Calu3 (cell line): ENCODE measurements around the gene TBCA. TPM values are rescaled to one million over a fixed set of nuclear protein-coding genes. Genes with fewer than 3 reads are reported as not detected.

ENCODE experiments used
- BruUV-seq: library from RNA; stranded (reverse); fragments of 400-500 nt; replicated peaks from 2 replicates; lab custom pipeline; 2021; lab: Mats Ljungman, UMichigan
- CTCF ChIA-PET: fragments of 300-600 bp; sonication (Branson Sonifier 250); formaldehyde crosslinking; loops from one replicate; lab custom pipeline; 2022; ENCODE audit warnings: antibody characterized with exemption; lab: Charles Lee
- DNase-seq: peaks from one replicate; pipeline ENCODE4 v3.0.0; 2022
- H3K27ac Mint-ChIP-seq: one replicate; pipeline ENCODE4 v1.8.0; 2022; ENCODE audit warnings: mixed read lengths; ENCODE audit not compliant: unreplicated experiment
- H3K27me3 Mint-ChIP-seq: one replicate; pipeline ENCODE4 v1.8.0; 2022; ENCODE audit warnings: mixed read lengths; ENCODE audit not compliant: unreplicated experiment
- H3K36me3 Mint-ChIP-seq: one replicate; pipeline ENCODE4 v1.8.0; 2022; ENCODE audit warnings: mild to moderate bottlenecking, moderate library complexity, mixed read lengths; ENCODE audit not compliant: insufficient read depth, unreplicated experiment
- H3K4me1 Mint-ChIP-seq: one replicate; pipeline ENCODE4 v1.8.0; 2022; ENCODE audit warnings: mild to moderate bottlenecking, low read depth, mixed read lengths; ENCODE audit not compliant: unreplicated experiment
- H3K4me3 Mint-ChIP-seq: one replicate; pipeline ENCODE4 v1.8.0; 2022; ENCODE audit warnings: mild to moderate bottlenecking, low read depth, moderate library complexity, mixed read lengths; ENCODE audit not compliant: unreplicated experiment
- H3K9me3 Mint-ChIP-seq: one replicate; pipeline ENCODE4 v1.8.0; 2022; ENCODE audit warnings: low read depth, mixed read lengths; ENCODE audit not compliant: unreplicated experiment
- CTCF ChIP-seq: fragments of 200-600 bp; IDR thresholded peaks from one replicate; pipeline ENCODE4 v1.8.0; 2022; ENCODE audit warnings: antibody characterized with exemption; ENCODE audit not compliant: unreplicated experiment
- intact Hi-C: fragments of 100-400 bp; cut with micrococcal nuclease; formaldehyde crosslinking; loops from one replicate; pipeline ENCODE4 v1.10.0; 2022; ENCODE audit not compliant: unreplicated experiment
- total RNA-seq: library from RNA; stranded (reverse); gene quantifications from 2 replicates; pipeline ENCODE4 v1.2.3, GENCODE V29; 2022

Gene TBCA
- total RNA-seq, 1 experiment from 2014 or later: 310 TPM

GRCh38 chr5:77650686-77651085 lies 125.5 kb downstream of the TBCA start:
- Mint-ChIP-seq H3K4me1 (no peaks in the 10 kb centered on the region), H3K27ac (no peak overlapping the region), H3K9me3 (no peaks in the 10 kb centered on the region), H3K27me3 (peaks cover 97% of the 10 kb centered on the region), H3K36me3 (no peaks in the 10 kb centered on the region), H3K4me3 (no peak overlapping the region)
- no peak for TF ChIP-seq CTCF
- CTCF ChIA-PET: no interaction called here
- BruUV-seq: no TSS peak
- intact Hi-C loops: no loop called here
- no peak for DNase-seq

DNA sequence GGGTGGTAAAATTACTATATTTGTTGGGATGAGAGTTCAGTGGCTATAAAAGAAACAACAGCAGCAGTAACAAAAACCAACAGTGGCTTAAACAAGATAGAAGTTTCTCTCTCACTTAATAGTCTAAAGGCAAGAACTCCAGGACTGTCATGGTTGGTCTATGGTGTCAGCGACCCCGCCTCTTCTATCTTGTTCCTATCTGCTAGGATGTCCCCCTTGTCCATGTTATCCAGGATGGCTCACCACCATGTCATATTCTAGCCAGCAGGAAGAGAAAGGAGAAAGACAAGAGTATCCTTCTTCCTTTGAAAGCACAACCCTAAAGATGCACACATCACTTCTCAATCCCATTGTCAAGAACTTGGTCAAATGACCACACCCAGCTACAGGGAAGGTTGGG lies 126.4 kb downstream of the TBCA start:
- H3K36me3 Mint-ChIP-seq: no peaks in the 10 kb centered on the region
- BruUV-seq: no TSS peak
- no peak overlapping the region for H3K4me3 Mint-ChIP-seq
- H3K9me3 Mint-ChIP-seq: no peaks in the 10 kb centered on the region
- CTCF ChIA-PET: no interaction called here
- no peak for TF ChIP-seq CTCF
- intact Hi-C loops: loop anchor here (10.0 kb wide), 1 partner anchor 355 kb away; no protein-coding TSS in a partner anchor
- no peak for DNase-seq
- no peaks in the 10 kb centered on the region for H3K4me1 Mint-ChIP-seq
- H3K27ac Mint-ChIP-seq: no peak overlapping the region
- peaks cover 96% of the 10 kb centered on the region for H3K27me3 Mint-ChIP-seq

DNA sequence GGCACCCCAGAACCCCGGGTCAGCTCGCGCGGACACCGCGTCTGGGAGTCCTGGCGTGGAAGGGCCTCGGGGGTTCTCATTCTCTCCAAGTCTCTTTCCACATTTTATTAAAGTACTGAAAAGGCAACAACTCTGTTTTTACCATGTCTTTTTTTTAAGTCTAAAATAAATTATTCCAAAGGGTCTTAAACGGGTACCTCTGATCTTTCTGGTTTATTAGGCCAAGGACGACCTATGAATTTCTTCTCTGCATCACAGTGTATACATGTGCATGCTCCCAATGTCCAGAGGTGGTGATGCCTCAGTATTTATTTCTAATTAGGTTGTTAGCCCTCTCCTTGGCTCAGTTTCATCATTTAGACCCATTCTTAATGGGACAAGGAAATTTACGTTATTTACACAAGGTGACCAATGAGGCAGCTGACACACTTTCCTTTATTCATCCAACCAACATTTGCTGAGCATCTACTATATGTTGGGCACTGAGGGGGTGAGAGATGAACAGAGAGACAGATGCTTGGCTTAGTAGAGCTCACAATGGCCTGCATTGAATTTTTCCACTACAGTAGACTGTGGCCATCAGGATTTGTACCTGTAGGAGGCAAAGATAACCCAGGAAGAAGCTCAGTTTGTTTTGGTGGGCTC lies 130.0 kb downstream of the TBCA start:
- no peaks in the 10 kb centered on the region for H3K9me3 Mint-ChIP-seq
- DNase-seq: no peak
- no peak for TF ChIP-seq CTCF
- no TSS peak for BruUV-seq
- peaks cover 96% of the 10 kb centered on the region for H3K27me3 Mint-ChIP-seq
- CTCF ChIA-PET: interaction anchor here (0.6 to 1.1 kb wide), 2 partner anchors 493 to 917 kb away, joined by 3 to 4 read pairs; no protein-coding TSS in a partner anchor
- intact Hi-C loops: loop anchor here (10.0 kb wide), 1 partner anchor 359 kb away; no protein-coding TSS in a partner anchor
- H3K4me3 Mint-ChIP-seq: peak overlapping the region; percentile 49
- no peaks in the 10 kb centered on the region for H3K36me3 Mint-ChIP-seq
- no peaks in the 10 kb centered on the region for H3K4me1 Mint-ChIP-seq
- H3K27ac Mint-ChIP-seq: no peak overlapping the region

DNA sequence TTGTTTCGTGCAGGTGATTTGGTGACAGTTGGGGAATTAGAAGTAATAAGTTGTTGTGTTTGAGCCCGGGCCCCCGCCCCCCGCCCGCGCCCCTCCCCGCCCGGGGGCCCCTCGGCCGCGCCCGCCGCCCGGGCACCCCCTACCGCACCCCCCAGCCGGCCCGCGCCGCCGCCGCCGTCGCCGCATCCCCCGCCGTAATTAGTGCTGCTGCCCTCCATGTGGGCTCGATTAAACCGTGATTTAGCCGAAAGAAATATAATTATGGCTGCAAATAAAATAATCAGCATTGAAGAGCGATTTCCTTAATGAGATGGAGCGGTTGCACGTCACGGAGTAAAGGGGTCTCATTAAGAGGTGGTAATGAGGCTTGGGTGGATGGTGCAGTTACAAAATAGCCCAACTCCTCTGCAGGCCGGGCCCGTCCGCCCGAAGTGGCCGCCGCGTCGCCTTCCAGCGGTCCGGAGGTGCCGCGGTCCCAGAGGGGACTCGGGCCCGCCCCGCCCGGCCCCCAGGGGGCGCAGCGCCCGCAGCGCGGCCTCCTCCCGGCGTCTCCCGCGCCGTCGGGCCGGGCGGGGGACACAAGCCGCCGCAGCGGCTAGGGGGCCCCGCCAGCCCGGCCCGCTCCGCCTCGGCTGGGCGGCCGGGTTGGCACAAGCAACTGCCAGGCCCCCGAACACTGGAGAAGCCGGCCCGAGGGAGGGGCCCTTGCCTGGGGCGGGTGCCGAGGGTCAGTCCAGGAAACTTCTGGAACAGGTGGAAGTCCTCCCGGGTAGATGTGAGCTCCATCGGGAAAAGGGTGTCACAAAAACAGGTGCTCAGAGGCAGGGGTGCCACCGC lies 130.8 kb downstream of the TBCA start:
- no TSS peak for BruUV-seq
- no peaks in the 10 kb centered on the region for H3K4me1 Mint-ChIP-seq
- no peaks in the 10 kb centered on the region for H3K9me3 Mint-ChIP-seq
- intact Hi-C loops: loop anchor here (10.0 kb wide), 1 partner anchor 359 kb away; no protein-coding TSS in a partner anchor
- TF ChIP-seq CTCF: peak; percentile 58
- no peak overlapping the region for H3K27ac Mint-ChIP-seq
- DNase-seq: peak; percentile 84
- H3K36me3 Mint-ChIP-seq: no peaks in the 10 kb centered on the region
- peak overlapping the region; percentile 49 for H3K4me3 Mint-ChIP-seq
- CTCF ChIA-PET: interaction anchor here (1.1 kb wide), 1 partner anchor 494 kb away, joined by 3 read pairs; no protein-coding TSS in a partner anchor
- H3K27me3 Mint-ChIP-seq: peaks cover 96% of the 10 kb centered on the region
